ENCODE results near the gene CNTLN. TPM values are rescaled to one million over a fixed set of nuclear protein-coding genes. Genes with fewer than 3 reads are reported as not detected.

Gene CNTLN
- total RNA-seq, 3 donors from 2014 or later (not counting 1 experiment from before 2014, with no cell fraction given) = 0.32 to 1.6 (median 0.63) TPM

- H3K36me3 Mint-ChIP-seq = no peaks in the 10 kb centered on the region
- peaks cover 0 to 5% of the 10 kb centered on the region in 2 donors for H3K9me3 Mint-ChIP-seq
- H3K4me3 Mint-ChIP-seq = no peak overlapping the region
- H3K27me3 Mint-ChIP-seq (ENCODE audit: low read depth in 2 of 2) = no peaks in the 10 kb centered on the region
- DNase-seq (no peak), ATAC-seq (no peak)
- no peak for TF ChIP-seq CTCF (IDR thresholded peaks at IDR 0.05)
- Histone ChIP-seq H3K36me3 (ENCODE audit: control insufficient read depth, insufficient read depth, low read length) (no peaks in the 10 kb centered on the region), H3K9me3 (ENCODE audit: control insufficient read depth, insufficient read depth, low read length) (no peaks in the 10 kb centered on the region), H3K27ac (ENCODE audit: low read length) (no peak overlapping the region), H3K4me3 (ENCODE audit: low read length) (no peak overlapping the region), H3K27me3 (ENCODE audit: control insufficient read depth, insufficient read depth, low read length) (no peaks in the 10 kb centered on the region), H3K4me1 (ENCODE audit: control insufficient read depth, insufficient read depth, low read length) (no peaks in the 10 kb centered on the region)
- intact Hi-C loops (cut with micrococcal nuclease) = no loop called here
- H3K4me1 Mint-ChIP-seq = no peaks in the 10 kb centered on the region
- no peak overlapping the region for H3K27ac Mint-ChIP-seq
- WGBS (ENCODE audit: insufficient coverage) = 89% methylated on average over 3 of the region's 4 CpGs
Measured at GRCh38 chr9:17422994-17423680, 288.3 kb downstream of the CNTLN start.

GRCh38 chr9:17423681-17424011, 288.8 kb downstream of the CNTLN start:
- intact Hi-C loops (cut with micrococcal nuclease) = no loop called here
- Histone ChIP-seq H3K36me3 (ENCODE audit: control insufficient read depth, insufficient read depth, low read length) (no peaks in the 10 kb centered on the region), H3K27ac (ENCODE audit: low read length) (no peak overlapping the region), H3K9me3 (ENCODE audit: control insufficient read depth, insufficient read depth, low read length) (no peaks in the 10 kb centered on the region), H3K4me3 (ENCODE audit: low read length) (no peak overlapping the region), H3K27me3 (ENCODE audit: control insufficient read depth, insufficient read depth, low read length) (no peaks in the 10 kb centered on the region), H3K4me1 (ENCODE audit: control insufficient read depth, insufficient read depth, low read length) (no peaks in the 10 kb centered on the region)
- TF ChIP-seq CTCF (IDR thresholded peaks at IDR 0.05) = no peak
- Mint-ChIP-seq H3K27me3 (ENCODE audit: low read depth in 2 of 2) (no peaks in the 10 kb centered on the region), H3K4me3 (no peak overlapping the region), H3K36me3 (no peaks in the 10 kb centered on the region), H3K9me3 (peaks cover 0 to 5% of the 10 kb centered on the region in 2 donors), H3K27ac (no peak overlapping the region), H3K4me1 (no peaks in the 10 kb centered on the region)
- no peak for ATAC-seq
- DNase-seq = no peak
- WGBS (ENCODE audit: insufficient coverage) = 81% methylated on average over 4 of the region's 4 CpGs

GRCh38 chr9:17425384-17425783, 290.5 kb downstream of the CNTLN start:
- Histone ChIP-seq H3K9me3 (ENCODE audit: control insufficient read depth, insufficient read depth, low read length) (no peaks in the 10 kb centered on the region), H3K27ac (ENCODE audit: low read length) (no peak overlapping the region), H3K4me1 (ENCODE audit: control insufficient read depth, insufficient read depth, low read length) (no peaks in the 10 kb centered on the region), H3K27me3 (ENCODE audit: control insufficient read depth, insufficient read depth, low read length) (no peaks in the 10 kb centered on the region), H3K4me3 (ENCODE audit: low read length) (no peak overlapping the region), H3K36me3 (ENCODE audit: control insufficient read depth, insufficient read depth, low read length) (no peaks in the 10 kb centered on the region)
- ATAC-seq (no peak), DNase-seq (no peak)
- Mint-ChIP-seq H3K36me3 (no peaks in the 10 kb centered on the region), H3K27ac (no peak overlapping the region), H3K9me3 (peaks cover 0 to 3% of the 10 kb centered on the region in 2 donors), H3K4me3 (no peak overlapping the region), H3K27me3 (ENCODE audit: low read depth in 2 of 2) (no peaks in the 10 kb centered on the region), H3K4me1 (no peaks in the 10 kb centered on the region)
- 93% methylated on average over 2 of the region's 2 CpGs for WGBS (ENCODE audit: insufficient coverage)
- no peak for TF ChIP-seq CTCF (IDR thresholded peaks at IDR 0.05)
- intact Hi-C loops (cut with micrococcal nuclease) = no loop called here

GRCh38 chr9:17433526-17433925, 298.7 kb downstream of the CNTLN start:
- Histone ChIP-seq H3K27ac (ENCODE audit: low read length) (no peak overlapping the region), H3K9me3 (ENCODE audit: control insufficient read depth, insufficient read depth, low read length) (peaks cover 4% of the 10 kb centered on the region), H3K4me3 (ENCODE audit: low read length) (no peak overlapping the region), H3K4me1 (ENCODE audit: control insufficient read depth, insufficient read depth, low read length) (no peaks in the 10 kb centered on the region), H3K27me3 (ENCODE audit: control insufficient read depth, insufficient read depth, low read length) (no peaks in the 10 kb centered on the region), H3K36me3 (ENCODE audit: control insufficient read depth, insufficient read depth, low read length) (no peaks in the 10 kb centered on the region)
- no peaks in the 10 kb centered on the region for H3K27me3 Mint-ChIP-seq (ENCODE audit: low read depth in 2 of 2)
- H3K27ac Mint-ChIP-seq = no peak overlapping the region
- ATAC-seq (no peak), DNase-seq (no peak)
- intact Hi-C loops (cut with micrococcal nuclease) = no loop called here
- 95% methylated on average over 6 of the region's 6 CpGs for WGBS (ENCODE audit: insufficient coverage)
- no peaks in the 10 kb centered on the region for H3K4me1 Mint-ChIP-seq
- peaks cover 7 to 9% of the 10 kb centered on the region in 2 donors for H3K9me3 Mint-ChIP-seq
- peaks cover 6% of the 10 kb centered on the region for H3K36me3 Mint-ChIP-seq
- H3K4me3 Mint-ChIP-seq = no peak overlapping the region
- TF ChIP-seq CTCF (IDR thresholded peaks at IDR 0.05) = no peak
